NCI-H2227 (cell line): Measurements from ENCODE around the gene POLH.
A peak's percentile ranks its signal among the peaks of the same experiment; 100 is the strongest.
"Not testable (repeated sequence)": the region's sequence is repeated elsewhere in the genome, so short reads cannot be mapped to it uniquely, and the experiment has no call there.

Source experiments
- DNase-seq: peaks from one replicate; lab custom pipeline; 2025; ENCODE audit not compliant: unreplicated experiment; lab: John Stamatoyannopoulos, UW

Gene POLH

GRCh38 chr6:43575772-43576551 lies at the start of gene POLH, which contains the start of gene XPO5:
POLH (plus strand) TSS chr6:43576185; CDS start chr6:43582320, 6,135 bp downstream.
XPO5 (minus strand) TSS chr6:43576038; CDS start chr6:43575864, 174 bp downstream.
- peak; percentile 92 for DNase-seq

GRCh38 chr6:43532201-43532600 lies 43.8 kb upstream of the POLH start:
- DNase-seq = no peak

- DNase-seq = not testable (repeated sequence)
Observed at GRCh38 chr6:43538986-43539385, 37.0 kb upstream of the POLH start.

- not testable (repeated sequence) for DNase-seq
Observed at GRCh38 chr6:43539409-43539808, 36.6 kb upstream of the POLH start.

GRCh38 chr6:43540507-43540906 lies 35.5 kb upstream of the POLH start:
- no peak for DNase-seq

GRCh38 chr6:43541774-43542471 lies 34.1 kb upstream of the POLH start:
- DNase-seq = no peak

GRCh38 chr6:43544461-43544860 lies 31.5 kb upstream of the POLH start:
- DNase-seq = no peak

GRCh38 chr6:43547222-43547621 lies 28.8 kb upstream of the POLH start:
- no peak for DNase-seq

GRCh38 chr6:43557620-43558019 lies 18.4 kb upstream of the POLH start:
- not testable (repeated sequence) for DNase-seq

GRCh38 chr6:43559328-43559727 lies 16.7 kb upstream of the POLH start:
- DNase-seq = no peak

GRCh38 chr6:43570876-43571441 lies 5.0 kb upstream of the POLH start:
- DNase-seq = no peak

GRCh38 chr6:43572015-43572414 lies 4.0 kb upstream of the POLH start:
- DNase-seq = no peak

- DNase-seq = peak; percentile 40
Observed at GRCh38 chr6:43575105-43575771, 747 bp upstream of the POLH start.

- no peak for DNase-seq
Observed at GRCh38 chr6:43578748-43579147, 2.8 kb downstream of the POLH start.

- no peak for DNase-seq
Observed at GRCh38 chr6:43579171-43579570, 3.2 kb downstream of the POLH start.

GRCh38 chr6:43582911-43583310 lies 6.9 kb downstream of the POLH start:
- DNase-seq = no peak

- DNase-seq = no peak
Observed at GRCh38 chr6:43584892-43585570, 9.0 kb downstream of the POLH start.

- DNase-seq = no peak
Observed at GRCh38 chr6:43588194-43588593, 12.2 kb downstream of the POLH start.

GRCh38 chr6:43589564-43589963 lies 13.6 kb downstream of the POLH start:
- not testable (repeated sequence) for DNase-seq

- no peak for DNase-seq
Observed at GRCh38 chr6:43593938-43594337, 18.0 kb downstream of the POLH start.

- no peak for DNase-seq
Observed at GRCh38 chr6:43600595-43600994, 24.6 kb downstream of the POLH start.
